Pancreas (tissue), 10 donors: ENCODE data around the gene LIMS2. TPM values are rescaled to one million over a fixed set of nuclear protein-coding genes. Genes with fewer than 3 reads are reported as not detected.
A peak's percentile ranks its signal among the peaks of the same experiment; 100 is the strongest.

ENCODE experiments used
- ATAC-seq, 4 donors: fragments of 200-7000 bp; cut with Tn5 transposase; one replicate each; pipeline versions ENCODE4 v1.8.0 to v1.9.1; 2020; ENCODE audit warnings: mild to moderate bottlenecking in 4 of 4, moderate library complexity in 4 of 4
- DNase-seq, 6 donors: peaks; one replicate each; pipeline ENCODE4 v3.0.0-alpha.2; 2020
- FAIRE-seq: peaks from 2 replicates; lab custom pipeline; 2012; peaks lifted over from hg19 to GRCh38; lab: Jason Lieb, UNC
- H3K27ac ChIP-seq, 4 donors: fragments of 200-600 bp; sonication (generic); 1 replicate in 3 of 4; 2 replicates in 1 of 4; pipeline versions ENCODE4 v1.5.0 to v1.8.0; 2020
- H3K27me3 ChIP-seq, 4 donors: fragments of 200-600 bp; one replicate each; pipeline ENCODE4 v1.8.0; 2021
- H3K36me3 ChIP-seq, 3 donors: fragments of 200-600 bp; sonication (generic) in 1 of 3; one replicate each; pipeline versions ENCODE4 v1.5.0 to v1.8.0; 2020 to 2021
- H3K4me1 ChIP-seq, 3 donors: fragments of 200-600 bp; one replicate each; pipeline ENCODE4 v1.8.0; 2021
- H3K4me3 ChIP-seq, 4 donors: fragments of 200-600 bp; sonication (generic) in 2 of 4; one replicate each; pipeline versions ENCODE4 v1.5.0 to v1.8.0; 2020 to 2021
- H3K9me3 ChIP-seq, 4 donors: fragments of 200-600 bp; one replicate each; pipeline ENCODE4 v1.8.0; 2021
- WGBS, 2 donors: extraction: QIAGEN DNeasy Blood & Tissue Kit; methylation state at CpG; one replicate each; pipeline ENCODE4 v1.1.7; 2013; 5-methylcytosine and 5-hydroxymethylcytosine counted together
- intact Hi-C, 3 donors: fragments of 100-400 bp; cut with DNase I; formaldehyde crosslinking; loops; one replicate each; pipeline versions ENCODE4 v1.11.1 to v1.14.2; 2022
- polyA plus RNA-seq, 2 donors: library from polyadenylated mRNA; stranded (reverse); fragments of 200-250 nt; gene quantifications; one replicate each; pipeline ENCODE4 v1.2.3, GENCODE V29; 2013
- total RNA-seq, 6 donors: library from RNA; stranded (reverse); fragmentation: NEBNext Ultra II Directional in 4 of 6; extraction: Animal tissue kit (Norgen Biotek cat#: 25700) in 4 of 6; gene quantifications; one replicate each; pipeline versions ENCODE4 v1.2.1 to v1.2.4, GENCODE V29; 2021 to 2023
- TF ChIP-seq, protein P1 (sequence below), 4 donors: fragments of 200-600 bp; sonication (generic) in 3 of 4; IDR thresholded peaks; one replicate each; pipeline versions ENCODE4 v1.5.0 to v1.8.0; 2021; ENCODE audit warnings: antibody characterized with exemption in 4 of 4
- donor health status: healthy with polysubstance abuse.
- donor health status: DM: no; HTN: no; CAD: no; lungs with moderate emphysema.
- donor health status: DM: no; HTN: no; CAD: no.
- donor health status: control.
- donor health status: control.
- donor health status: Bipolar disorder and iron deficiency.
- donor health status: DM: yes; HTN: yes; CAD: no.
- donor health status: DM: no; HTN: no; CAD: no.
- donor health status: DM: no; HTN: no; CAD: no.
- donor health status: DM: yes; HTN: yes; CAD: no.

Gene LIMS2
- total and polyA plus RNA-seq, 8 donors, result 2.2 to 139 (median 5.2) TPM

DNA sequence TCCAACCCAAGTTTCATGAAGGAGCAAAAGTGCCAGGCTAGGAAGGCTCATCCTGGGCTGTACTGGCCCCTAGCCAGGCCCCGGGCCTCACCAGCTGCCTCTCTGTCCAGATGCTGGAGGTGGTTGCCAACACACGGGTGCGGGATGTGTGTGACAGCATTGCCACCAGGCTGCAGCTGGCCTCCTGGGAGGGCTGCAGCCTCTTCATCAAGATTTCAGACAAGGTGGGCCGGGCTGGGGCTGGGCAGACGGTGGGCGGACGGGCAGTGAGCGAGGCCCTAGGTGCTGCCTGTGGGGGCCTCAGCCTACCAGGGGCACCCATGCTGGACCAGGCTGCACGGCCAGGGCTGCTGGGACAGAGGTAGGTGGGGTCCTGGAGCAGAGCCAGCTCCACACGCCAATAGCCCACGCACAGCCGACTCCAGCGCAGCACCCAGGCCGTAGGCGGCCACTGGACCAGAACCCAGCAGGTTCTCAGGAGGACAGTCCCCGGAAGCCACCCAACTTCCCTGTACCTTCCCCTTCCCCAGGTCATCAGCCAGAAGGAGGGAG, 41.2 kb downstream of the LIMS2 start:
- no peak overlapping the region for H3K4me3 ChIP-seq
- H3K27ac ChIP-seq, result no peak overlapping the region
- H3K36me3 ChIP-seq, result no peaks in the 10 kb centered on the region
- H3K9me3 ChIP-seq, result no peaks in the 10 kb centered on the region
- ATAC-seq, result no peak
- no peak for FAIRE-seq
- intact Hi-C loops, result no loop called here
- TF ChIP-seq, protein P1, sequence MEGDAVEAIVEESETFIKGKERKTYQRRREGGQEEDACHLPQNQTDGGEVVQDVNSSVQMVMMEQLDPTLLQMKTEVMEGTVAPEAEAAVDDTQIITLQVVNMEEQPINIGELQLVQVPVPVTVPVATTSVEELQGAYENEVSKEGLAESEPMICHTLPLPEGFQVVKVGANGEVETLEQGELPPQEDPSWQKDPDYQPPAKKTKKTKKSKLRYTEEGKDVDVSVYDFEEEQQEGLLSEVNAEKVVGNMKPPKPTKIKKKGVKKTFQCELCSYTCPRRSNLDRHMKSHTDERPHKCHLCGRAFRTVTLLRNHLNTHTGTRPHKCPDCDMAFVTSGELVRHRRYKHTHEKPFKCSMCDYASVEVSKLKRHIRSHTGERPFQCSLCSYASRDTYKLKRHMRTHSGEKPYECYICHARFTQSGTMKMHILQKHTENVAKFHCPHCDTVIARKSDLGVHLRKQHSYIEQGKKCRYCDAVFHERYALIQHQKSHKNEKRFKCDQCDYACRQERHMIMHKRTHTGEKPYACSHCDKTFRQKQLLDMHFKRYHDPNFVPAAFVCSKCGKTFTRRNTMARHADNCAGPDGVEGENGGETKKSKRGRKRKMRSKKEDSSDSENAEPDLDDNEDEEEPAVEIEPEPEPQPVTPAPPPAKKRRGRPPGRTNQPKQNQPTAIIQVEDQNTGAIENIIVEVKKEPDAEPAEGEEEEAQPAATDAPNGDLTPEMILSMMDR (IDR thresholded peaks at IDR 0.05), result no peak
- peak in 1 of 6 donors; percentile 53 for DNase-seq
- H3K27me3 ChIP-seq, result no peaks in the 10 kb centered on the region
- no peaks in the 10 kb centered on the region for H3K4me1 ChIP-seq
- WGBS, 2 donors, result 78 to 80% methylated on average over 15 to 16 of the region's 16 CpGs

DNA sequence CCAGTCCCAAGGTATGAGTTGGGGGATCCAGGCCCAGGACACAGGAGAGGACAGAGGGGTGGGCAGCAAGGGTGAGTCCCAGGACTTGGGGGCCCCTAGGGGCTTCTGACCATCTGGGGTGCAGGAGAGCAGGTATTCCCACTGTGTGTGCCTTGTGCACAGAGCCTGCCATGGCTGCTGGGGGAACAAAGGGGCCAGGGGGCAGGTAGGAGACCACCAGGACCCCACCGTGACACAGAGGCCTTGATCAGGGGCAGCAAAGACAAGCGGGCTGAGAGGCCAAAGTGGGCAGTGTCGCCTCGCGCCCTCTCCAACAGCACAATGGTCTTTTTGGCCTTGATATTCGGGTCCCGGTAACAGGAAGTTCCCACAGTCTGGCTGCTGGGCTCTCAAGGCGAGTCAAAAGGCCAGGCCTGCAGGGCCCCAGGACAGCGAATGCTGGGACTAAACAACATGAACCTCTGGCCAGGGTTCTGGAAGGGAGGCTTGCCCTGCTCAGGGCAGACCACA, 41.7 kb downstream of the LIMS2 start:
- Histone ChIP-seq H3K36me3 (no peaks in the 10 kb centered on the region), H3K27ac (no peak overlapping the region), H3K4me3 (no peak overlapping the region), H3K9me3 (no peaks in the 10 kb centered on the region), H3K27me3 (no peaks in the 10 kb centered on the region), H3K4me1 (no peaks in the 10 kb centered on the region)
- peak in 1 of 6 donors; percentile 29 for DNase-seq
- intact Hi-C loops, result no loop called here
- TF ChIP-seq, protein P1 (IDR thresholded peaks at IDR 0.05), result no peak
- no peak for FAIRE-seq
- WGBS, 2 donors, result 82 to 84% methylated on average over 9 of the region's 9 CpGs
- ATAC-seq, result no peak

GRCh38 chr2:127632592-127633489, 42.5 kb downstream of the LIMS2 start:
- TF ChIP-seq, protein P1 (IDR thresholded peaks at IDR 0.05), result no peak
- Histone ChIP-seq H3K4me1 (no peaks in the 10 kb centered on the region), H3K4me3 (no peak overlapping the region), H3K27me3 (no peaks in the 10 kb centered on the region), H3K36me3 (no peaks in the 10 kb centered on the region), H3K9me3 (no peaks in the 10 kb centered on the region), H3K27ac (no peak overlapping the region)
- DNase-seq (peak in 1 of 6 donors; percentile 45), FAIRE-seq (no peak), ATAC-seq (no peak)
- intact Hi-C loops, result no loop called here
- 84 to 85% methylated on average over 25 of the region's 25 CpGs for WGBS, 2 donors

GRCh38 chr2:127631997-127632581, 43.2 kb downstream of the LIMS2 start:
- Histone ChIP-seq H3K27me3 (no peaks in the 10 kb centered on the region), H3K36me3 (no peaks in the 10 kb centered on the region), H3K4me1 (no peaks in the 10 kb centered on the region), H3K4me3 (no peak overlapping the region), H3K27ac (no peak overlapping the region), H3K9me3 (no peaks in the 10 kb centered on the region)
- DNase-seq (peak in 1 of 6 donors; percentile 53), ATAC-seq (no peak), FAIRE-seq (no peak)
- TF ChIP-seq, protein P1 (IDR thresholded peaks at IDR 0.05), result no peak
- intact Hi-C loops, result no loop called here
- 82 to 91% methylated on average over 14 to 17 of the region's 17 CpGs for WGBS, 2 donors
